Islet of Langerhans (tissue), 1 donor: ENCODE results near the gene PHYHIPL.

Source experiments
- FAIRE-seq: peaks from one replicate; lab custom pipeline; 2011; peaks lifted over from hg19 to GRCh38; lab: Jason Lieb, UNC

The PHYHIPL gene

DNA sequence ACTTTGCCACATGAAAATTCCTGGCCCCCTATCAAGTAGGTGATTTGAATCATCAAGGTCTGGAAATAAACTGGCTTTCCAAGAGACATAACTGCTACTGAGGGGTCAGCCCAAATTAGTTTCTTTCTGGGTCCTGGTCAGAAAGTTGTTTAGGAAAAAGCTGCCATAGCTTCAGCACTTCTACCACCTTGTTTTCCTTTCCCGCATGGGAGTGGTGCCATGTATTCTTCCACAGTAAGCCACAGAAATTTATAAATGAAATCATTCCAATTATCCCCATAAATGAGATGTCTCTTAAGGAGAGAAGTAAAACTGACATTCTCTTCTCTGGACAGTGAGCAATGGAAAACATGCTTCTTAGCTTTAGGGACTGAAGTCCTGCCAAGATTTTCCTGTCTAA lies 80.8 kb downstream of the PHYHIPL start:
- FAIRE-seq, result no peak

DNA sequence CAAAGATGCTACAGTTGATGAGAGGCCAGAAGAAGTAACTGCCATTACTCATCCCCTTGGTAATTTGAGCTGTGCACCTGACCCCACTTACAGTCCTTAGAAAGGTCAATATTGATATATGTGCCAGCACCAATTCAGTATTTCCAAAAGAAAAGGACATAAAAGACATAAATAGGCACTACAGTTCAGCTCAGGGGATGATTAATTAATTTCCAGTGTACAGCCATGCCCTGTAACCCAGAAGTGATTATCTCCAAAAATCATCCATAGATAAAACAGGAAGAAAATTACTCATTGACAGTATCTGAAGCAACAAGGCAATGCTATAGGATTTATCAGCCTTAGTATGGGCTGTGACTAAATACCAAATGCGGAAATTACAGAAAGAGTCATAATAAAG lies 82.4 kb downstream of the PHYHIPL start:
- FAIRE-seq, result no peak

DNA sequence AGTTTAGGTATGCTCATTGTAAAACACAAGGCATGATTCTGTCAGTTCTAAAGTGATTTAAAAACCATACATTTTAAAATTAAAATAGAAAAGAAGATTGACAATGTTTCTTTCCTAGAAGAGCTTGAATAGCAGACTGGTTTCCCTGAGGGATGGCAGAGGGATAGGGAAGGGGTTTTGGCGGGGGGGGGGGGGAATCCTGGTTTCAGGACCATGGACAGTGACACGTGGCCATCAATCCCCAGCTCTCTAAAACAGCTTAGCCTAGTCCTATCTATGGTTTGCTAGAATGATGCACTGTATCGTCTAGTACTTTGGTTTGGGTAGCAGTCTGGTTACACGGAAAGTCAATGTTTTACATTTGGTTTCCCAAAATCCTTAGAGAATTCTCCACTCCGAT lies 88.7 kb downstream of the PHYHIPL start:
- no peak for FAIRE-seq

DNA sequence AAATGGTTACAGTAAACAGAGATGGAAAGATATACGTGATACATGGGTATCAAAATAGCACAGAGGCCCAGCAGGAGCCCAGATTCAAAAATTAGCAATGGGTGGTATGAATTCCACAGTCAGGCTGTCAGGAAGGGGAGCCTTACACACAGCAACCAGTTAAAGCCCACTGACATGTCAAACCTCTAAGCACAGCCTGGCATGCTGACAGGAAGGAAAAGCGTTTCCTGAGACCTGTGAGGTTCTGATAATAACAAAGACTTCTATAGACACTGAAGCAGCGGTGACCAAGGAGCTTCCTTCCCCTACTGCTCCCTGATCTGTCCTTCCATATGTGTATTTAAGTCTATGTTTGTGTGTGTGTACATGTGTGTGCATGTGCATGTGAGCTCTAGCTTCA lies 89.9 kb downstream of the PHYHIPL start:
- FAIRE-seq, result no peak

DNA sequence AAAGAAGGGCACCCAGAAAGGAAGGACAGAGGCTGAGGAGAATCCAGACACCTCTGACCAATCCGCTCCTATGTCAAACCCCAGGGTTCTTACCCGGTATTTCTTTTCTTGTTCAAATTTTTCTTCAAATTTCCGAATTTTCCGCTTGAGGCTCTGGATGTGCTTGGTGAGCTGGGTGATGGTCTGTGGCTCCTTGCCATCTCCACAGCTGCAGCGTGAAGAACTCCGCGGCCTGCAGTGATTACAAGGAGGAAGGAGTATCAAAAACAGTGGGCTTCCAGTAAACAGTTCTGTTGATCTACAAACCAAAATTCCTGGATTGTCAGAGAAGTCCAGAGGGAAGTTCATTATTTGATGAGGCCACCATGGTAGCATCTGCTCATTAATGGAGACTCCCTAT lies 92.0 kb downstream of the PHYHIPL start:
- no peak for FAIRE-seq

DNA sequence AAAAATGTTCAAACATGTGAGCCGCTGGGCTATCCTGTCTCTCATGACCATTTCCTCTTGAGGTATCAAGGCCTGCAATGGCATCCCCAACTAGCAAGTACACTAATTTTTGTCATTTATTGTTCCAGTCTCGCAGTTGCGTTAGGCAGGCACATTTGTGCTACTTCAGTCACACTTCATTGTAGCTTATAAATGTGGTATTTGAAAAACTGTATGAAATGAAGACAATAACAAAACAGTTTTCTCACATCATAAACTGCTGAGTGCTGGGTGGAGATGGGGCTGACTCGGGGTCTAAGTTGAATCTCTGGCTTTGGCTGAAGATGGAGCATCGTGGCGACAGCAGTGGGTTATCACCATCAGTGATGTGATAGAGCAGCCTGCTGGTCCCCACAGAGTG lies 93.2 kb downstream of the PHYHIPL start:
- no peak for FAIRE-seq

DNA sequence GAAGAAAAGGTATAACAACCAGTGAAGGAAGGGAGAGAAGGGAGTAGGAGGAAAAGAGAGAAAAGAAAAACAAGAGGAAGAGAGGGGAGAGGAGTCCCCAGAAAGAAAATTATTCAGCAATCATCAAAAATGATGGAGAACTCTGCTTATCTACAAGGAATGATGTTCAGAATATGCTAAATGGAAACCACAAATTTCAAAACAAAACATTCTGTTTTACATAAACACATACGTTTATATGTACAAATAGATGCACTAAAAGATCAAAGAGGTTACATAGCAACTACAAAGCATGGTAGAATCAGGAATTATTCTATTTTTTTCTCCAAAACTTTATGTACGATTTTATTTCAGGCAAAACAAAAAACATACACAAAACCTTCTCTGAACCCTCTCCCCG lies 94.0 kb downstream of the PHYHIPL start:
- no peak for FAIRE-seq

DNA sequence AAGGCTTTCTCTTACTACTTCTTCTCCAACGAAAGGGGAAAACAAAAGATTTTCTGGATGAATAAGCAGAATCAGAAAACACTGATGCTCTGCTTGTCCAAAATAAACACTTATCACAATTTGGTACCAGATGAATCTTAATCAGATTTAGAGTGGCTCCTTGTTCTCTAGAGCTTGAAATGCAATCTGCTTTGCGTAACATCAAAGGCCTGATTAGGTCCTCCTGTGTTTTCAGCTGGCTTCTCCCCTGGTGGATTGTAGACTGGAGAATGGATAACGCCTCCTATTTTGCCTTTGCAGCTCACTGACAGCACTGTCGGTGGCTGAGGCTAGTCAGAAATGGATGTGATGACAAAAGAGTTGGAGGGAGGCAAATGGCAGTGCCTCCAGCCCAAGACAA lies 94.7 kb downstream of the PHYHIPL start:
- no peak for FAIRE-seq

DNA sequence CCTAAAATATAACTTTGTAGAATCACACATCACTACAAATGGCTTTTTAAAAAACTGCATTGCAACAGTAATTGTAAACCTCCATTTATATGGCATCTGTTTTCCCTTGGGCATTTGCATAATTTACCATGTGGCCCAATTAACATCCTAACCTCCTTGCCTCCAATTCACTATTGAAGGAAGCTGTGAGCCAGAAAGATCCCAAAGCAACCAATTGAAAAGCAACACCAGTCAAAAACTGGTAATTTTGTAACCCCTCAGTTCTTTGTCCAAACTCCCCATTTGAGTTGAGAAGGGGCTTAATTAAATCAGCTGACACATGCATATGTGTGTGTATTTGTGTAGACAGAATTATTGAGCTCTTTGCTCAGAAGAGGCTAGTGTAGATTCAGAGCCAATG lies 95.6 kb downstream of the PHYHIPL start:
- no peak for FAIRE-seq

DNA sequence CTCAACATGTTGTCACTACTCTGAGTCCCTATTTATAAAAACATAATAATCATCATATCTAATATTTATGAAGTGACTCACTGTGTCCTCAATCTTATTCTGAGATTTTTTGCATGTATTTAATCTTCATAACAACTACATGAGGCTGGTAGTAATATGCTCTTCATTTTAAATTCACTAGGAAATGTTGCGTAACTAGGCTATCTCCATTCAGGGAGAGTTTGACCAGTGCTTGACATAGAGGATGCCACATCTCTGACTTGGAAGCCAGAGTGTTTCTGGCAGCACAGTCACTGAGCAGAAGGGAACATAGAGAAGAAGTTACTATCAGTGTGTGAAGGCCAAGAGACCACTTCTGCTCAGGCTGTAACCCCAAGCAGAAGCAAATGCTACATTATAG lies 97.0 kb downstream of the PHYHIPL start:
- FAIRE-seq, result peak; percentile 17

DNA sequence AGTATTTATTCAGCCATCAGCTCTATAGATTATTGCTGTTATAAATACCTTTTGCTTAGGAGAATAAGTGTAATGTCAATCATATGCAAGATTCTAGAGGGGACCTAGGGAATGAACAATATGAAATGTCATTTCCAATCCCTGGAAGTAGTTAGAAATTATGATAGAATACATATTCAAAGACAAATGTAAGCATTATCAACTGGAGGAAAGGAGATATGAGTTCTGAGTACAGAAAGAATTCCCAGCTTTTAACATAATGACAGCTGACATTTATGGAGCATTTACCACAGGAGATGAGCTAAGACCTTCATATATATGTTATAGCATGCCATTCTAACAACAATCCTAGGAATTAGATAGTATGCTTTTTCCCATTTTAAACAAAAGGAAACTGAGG lies 99.7 kb downstream of the PHYHIPL start:
- no peak for FAIRE-seq

DNA sequence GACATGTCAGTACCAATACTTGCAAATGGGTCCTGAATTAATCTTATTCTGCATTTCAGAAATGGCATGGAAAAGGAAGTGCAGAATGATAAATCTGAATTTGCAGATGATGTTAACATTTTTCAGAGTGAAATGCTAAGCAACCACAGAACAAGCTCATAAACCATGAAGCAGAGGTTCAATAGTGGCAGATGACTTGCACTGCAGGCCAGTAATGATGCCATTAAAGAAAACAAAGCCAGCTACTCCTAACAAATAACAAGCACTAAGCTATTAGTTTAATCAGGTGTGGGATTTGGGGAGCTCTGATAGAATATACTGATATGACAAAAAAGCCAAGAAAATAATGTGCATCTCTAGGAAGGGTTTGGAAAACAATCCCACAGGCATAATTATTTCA lies 100.5 kb downstream of the PHYHIPL start:
- FAIRE-seq, result peak; percentile 98

DNA sequence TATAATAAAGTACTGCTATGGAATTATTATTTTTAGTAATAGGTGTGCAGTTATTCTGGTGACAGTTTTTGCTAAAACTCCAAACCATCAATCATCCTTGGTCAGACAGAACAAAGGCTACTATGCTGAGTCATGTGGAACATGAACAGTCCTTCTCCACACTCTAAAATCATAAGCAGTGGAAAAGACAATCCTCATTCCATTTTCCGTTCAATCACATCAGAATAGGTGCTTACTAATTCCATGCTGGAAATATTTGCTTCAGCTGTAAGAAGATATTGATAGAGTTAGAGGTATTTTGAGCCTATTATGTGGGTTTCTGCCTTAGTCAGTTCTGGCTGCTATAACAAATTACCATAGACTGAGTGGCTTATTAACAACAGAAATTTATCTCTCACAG lies 103.0 kb downstream of the PHYHIPL start:
- no peak for FAIRE-seq

DNA sequence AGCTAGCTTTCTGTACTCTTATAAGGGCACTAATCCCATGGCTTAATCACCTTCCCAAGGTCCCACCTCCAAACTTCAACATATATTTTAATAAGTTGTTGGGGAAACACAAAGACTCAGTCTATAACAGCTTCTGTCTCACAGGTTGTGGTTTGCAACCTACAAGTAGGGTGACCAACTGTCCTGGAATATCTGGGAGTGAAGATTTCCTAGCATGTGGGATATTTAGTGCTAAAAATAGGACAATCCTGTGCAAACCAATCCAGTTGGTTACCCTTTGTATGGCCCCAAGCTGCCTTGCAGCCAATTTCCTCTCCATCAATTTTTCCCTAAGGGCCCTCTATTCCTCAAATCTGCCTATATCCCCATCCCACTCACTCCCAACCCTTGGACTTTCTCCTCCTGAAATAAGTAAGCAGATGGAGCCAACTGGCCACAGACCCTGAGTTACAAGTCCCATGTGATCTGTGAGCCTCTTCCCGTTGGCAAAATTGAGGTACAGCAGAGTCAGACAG lies 103.6 kb downstream of the PHYHIPL start:
- FAIRE-seq, result no peak

DNA sequence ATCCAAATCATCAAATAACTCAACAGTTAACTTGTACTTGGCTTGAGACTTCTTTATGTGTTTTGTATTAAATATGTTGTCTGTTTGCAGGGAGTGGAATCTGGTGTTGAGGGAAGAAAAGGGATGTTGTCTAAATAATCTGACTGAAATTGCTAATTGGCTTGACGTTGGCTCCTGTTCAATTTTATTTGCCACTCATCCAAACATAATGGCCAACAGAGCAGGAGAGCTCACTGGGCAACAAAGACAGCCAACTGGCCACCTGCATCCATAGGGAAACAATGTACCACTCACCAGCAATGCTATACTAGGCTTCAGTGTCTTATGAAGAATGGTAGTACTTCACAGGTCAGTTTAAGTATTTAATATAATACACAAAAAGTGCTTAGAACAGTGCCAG lies 105.4 kb downstream of the PHYHIPL start:
- no peak for FAIRE-seq

DNA sequence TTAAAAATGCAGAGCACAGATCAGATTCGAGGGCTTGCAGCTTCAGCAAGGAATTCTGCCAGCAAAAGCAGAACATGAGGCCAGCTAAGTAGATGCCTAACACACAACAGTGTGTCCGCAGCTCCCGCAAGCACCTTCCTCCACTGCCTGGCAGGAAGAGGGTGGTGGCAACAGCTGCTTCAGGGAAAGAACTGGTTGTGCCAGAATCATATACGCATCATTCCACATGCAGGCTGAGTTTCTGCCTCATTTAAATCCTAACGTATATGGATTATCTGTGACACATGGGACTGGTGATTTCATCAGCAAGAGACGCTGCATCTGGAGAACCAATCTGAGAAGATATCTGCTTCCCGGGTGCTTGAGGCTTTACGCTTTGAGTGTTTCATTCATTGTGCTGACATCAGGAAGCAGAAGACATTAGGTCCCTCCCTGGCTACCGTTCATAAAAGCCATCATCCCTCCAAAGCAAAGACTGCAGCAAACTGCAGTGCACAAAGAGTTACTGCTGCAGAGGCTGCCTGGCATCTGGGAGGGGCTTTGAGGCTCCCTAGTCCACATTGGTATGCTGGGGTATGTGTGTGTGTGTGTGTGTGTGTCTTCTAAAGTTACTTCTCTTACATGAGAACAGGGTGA lies 107.1 kb downstream of the PHYHIPL start:
- FAIRE-seq, result no peak

DNA sequence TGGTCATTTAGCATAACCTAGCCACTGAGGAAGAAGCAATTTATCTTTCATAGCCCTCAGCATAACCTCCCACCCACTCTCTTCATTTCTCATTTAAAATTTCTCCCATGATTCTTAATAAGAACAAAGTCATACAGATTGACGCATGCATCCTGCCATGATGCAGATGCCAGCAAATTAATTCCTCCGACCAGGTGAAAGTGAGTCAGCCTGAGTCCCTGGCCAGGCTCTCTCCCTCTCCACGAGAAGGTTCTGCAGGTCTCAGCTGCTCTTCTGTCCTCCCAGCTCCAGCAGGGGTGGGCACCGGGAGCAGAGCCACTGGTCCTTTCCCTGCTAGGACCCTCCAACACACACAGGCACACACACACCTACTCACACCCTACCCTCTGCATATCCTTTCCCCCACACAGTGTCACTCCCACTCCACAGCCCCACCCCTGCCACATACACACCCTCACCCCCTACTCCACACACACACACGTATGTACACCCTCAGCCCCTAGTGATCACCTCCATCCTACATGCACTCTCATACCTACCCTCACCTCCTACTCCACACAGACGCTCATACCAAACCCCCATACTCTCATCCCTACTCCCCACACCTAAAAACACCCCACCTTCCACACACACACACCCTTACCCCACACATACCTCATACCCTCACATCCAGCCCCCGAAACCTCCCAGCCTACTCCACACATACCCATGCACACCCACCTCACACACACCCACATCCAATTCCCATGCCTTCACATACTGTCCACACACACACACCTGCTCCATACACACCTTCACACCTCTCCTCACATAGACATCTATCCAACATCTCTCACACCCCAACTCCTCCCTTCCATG lies 107.9 kb downstream of the PHYHIPL start:
- no peak for FAIRE-seq

DNA sequence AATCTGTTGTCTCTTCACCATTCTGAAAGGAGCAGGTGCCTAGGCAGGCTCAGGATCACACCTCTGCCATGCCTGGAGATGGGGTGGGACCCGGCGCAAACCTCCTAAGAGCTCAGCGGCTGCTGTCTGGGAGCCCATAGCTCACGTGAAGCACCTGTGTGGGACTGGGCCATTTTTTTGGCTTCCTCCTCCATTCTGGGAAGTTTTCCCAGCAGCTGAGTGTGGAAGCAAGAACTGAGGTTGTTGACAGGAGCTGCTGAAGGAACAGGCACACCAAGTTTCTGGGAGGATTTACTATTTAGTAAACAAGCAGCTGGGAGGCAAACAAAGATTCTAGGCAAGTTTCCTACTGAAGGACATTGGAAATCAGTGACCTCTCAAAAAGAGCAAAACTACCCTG lies 108.6 kb downstream of the PHYHIPL start:
- FAIRE-seq, result no peak

DNA sequence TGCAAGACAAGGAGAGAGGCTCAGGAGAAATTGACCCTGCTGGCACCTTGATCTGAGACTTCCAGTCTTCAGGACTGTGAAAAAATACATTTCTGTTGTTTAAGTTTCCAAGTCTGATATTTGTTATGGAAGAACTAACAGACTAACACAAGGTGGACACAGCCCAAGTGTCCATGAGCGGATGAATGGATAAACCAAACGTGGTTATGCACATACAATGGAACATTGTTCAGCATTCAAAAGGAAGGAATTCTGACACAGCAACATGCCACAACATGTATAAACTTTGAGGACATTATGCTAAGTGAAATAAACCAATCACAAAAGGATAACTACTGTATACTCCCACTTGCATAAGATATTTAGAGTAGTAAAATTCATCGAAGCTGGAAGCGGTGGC lies 109.4 kb downstream of the PHYHIPL start:
- no peak for FAIRE-seq

DNA sequence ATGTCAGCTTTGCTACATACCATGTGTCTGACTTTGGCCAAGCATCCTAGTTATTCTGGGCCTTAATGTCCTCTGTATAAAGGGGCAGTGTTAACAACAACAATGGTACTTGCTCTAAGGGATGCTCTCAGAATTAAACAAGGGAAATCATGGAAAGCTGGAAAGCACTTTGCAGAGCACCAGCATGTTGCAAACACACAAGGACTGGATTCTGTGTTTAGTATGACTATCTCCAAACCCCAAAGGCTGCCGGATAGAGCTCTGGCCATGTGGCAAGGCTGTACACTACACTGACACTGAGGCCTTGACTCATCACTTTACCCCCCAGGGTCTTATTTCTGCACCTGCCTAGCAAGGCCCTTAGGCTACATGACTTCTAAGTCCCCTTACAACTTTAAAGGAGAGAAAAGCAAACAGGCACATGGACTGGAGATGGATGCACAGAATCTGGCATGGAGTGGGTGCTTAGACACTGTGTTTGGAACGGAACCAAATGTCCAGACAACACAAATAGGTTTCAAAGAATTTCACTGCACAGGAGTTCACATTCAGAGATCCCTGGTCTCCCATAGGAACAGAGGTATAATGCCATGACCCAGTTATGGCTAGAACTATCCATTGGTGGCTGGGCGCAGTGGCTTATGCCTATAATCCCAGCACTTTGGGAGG lies 111.3 kb downstream of the PHYHIPL start:
- FAIRE-seq, result no peak

DNA sequence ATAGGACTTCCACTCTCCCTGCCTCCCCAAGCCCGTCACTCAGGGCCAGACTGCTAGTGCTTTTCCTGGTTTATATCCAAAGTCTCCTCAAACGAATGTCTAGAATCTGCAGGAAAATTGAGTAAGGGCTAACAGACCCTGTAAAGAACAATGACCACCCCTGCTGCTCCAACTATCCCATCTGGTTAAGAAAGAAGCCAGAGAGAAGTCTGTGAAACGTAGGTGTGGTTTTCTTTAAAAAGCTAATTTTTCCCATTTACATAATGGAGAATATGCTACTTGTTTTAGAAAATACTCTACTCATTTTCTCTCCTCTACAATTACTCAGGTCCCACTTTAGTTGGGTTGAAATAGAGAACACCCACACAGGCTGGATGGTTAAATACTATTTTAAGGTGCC lies 113.4 kb downstream of the PHYHIPL start:
- no peak for FAIRE-seq

DNA sequence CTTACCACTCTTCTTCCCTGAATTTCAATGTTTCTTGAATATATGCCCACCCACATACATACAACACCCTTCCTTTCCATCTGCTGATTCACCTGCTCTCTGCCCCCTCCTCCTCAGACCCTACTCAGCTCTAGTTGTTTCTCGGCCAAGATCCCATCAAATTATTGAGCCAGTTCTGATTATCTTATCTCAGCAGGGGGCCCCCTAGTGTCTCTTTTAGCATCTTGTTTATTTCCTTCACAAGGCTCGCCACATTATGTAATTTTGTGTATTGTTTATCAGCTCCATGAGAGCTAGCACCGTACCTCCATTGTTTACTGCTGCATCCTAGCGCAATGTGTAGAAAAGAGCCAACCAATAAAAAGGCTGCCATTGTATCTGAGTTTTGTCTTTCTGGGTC lies 114.0 kb downstream of the PHYHIPL start:
- FAIRE-seq, result no peak
